GM23338 (cell line): ENCODE measurements around the gene RPA3.

ENCODE experiments used
- EZH2 ChIP-seq: fragments of 200-600 bp; sonication (generic); IDR thresholded peaks from one replicate; pipeline ENCODE4 v1.8.0; 2017; ENCODE audit warnings: antibody characterized with exemption, mild to moderate bottlenecking, low read depth; ENCODE audit not compliant: unreplicated experiment
- EZH2phosphoT487 ChIP-seq: fragments of 200-600 bp; sonication (generic); IDR thresholded peaks from one replicate; pipeline ENCODE4 v1.8.1; 2018; ENCODE audit warnings: antibody characterized with exemption; ENCODE audit not compliant: unreplicated experiment
- NANOG ChIP-seq: IDR thresholded peaks from 2 replicates; pipeline ENCODE4 v1.6.1; 2016; ENCODE audit warnings: antibody characterized with exemption, borderline replicate concordance
- POLR2AphosphoS5 ChIP-seq: IDR thresholded peaks from 2 replicates; pipeline ENCODE4 v1.6.1; 2016; ENCODE audit warnings: antibody characterized with exemption, low read depth
- STAT1 ChIP-seq: IDR thresholded peaks from one replicate; pipeline ENCODE4 v1.6.1; 2016; ENCODE audit warnings: antibody characterized with exemption; ENCODE audit not compliant: unreplicated experiment
- ZNF114 ChIP-seq: fragments of 250-450 bp; sonication (Bioruptor Pico); IDR thresholded peaks from 2 replicates; pipeline ENCODE4 v1.5.0; 2020; ENCODE audit warnings: mild to moderate bottlenecking, moderate library complexity
- TF ChIP-seq, protein P1 (sequence below), 2 experiments: fragments of 200-600 bp in 1 of 2; sonication (generic) in 1 of 2; conservative IDR thresholded peaks; 2 replicates each; pipeline versions ENCODE4 v1.5.1 to v1.6.1; 2016 to 2017; ENCODE audit warnings: antibody characterized with exemption in 2 of 2, low read depth in 2 of 2, mild to moderate bottlenecking in 2 of 2, moderate library complexity in 1 of 2
- TF ChIP-seq, protein P2 (sequence below): IDR thresholded peaks from one replicate; pipeline ENCODE4 v1.6.1; 2018; ENCODE audit warnings: antibody characterized with exemption; ENCODE audit not compliant: unreplicated experiment
- TF ChIP-seq, protein P3 (sequence below): IDR thresholded peaks from 2 replicates; pipeline ENCODE4 v1.6.1; 2016; ENCODE audit warnings: antibody characterized with exemption

DNA sequence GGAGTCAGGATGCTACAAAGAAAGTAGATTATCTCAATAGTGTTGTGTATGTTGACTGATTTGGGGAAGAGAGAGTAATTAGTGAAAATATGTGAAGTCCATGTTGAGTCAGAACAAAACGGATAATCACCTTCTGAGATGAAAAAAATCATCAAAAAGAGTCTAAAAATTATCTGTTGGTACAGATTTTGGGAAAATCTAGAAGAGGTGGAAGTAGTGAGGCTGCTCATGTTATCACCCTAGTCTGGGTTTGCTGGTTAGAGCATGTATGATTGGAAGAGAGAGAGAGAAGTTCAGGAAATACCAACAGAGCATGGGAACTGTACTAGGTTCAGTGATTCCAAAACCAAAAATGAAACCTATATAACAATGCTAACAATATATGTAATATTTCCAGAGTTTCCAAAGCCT lies 12.3 kb downstream of the RPA3 start:
- TF ChIP-seq, protein P1, sequence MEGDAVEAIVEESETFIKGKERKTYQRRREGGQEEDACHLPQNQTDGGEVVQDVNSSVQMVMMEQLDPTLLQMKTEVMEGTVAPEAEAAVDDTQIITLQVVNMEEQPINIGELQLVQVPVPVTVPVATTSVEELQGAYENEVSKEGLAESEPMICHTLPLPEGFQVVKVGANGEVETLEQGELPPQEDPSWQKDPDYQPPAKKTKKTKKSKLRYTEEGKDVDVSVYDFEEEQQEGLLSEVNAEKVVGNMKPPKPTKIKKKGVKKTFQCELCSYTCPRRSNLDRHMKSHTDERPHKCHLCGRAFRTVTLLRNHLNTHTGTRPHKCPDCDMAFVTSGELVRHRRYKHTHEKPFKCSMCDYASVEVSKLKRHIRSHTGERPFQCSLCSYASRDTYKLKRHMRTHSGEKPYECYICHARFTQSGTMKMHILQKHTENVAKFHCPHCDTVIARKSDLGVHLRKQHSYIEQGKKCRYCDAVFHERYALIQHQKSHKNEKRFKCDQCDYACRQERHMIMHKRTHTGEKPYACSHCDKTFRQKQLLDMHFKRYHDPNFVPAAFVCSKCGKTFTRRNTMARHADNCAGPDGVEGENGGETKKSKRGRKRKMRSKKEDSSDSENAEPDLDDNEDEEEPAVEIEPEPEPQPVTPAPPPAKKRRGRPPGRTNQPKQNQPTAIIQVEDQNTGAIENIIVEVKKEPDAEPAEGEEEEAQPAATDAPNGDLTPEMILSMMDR (conservative IDR thresholded peaks at IDR 0.05; ENCODE audit: low read depth in 2 of 2): no peak
- TF ChIP-seq POLR2AphosphoS5: no peak
- no peak for TF ChIP-seq EZH2
- TF ChIP-seq EZH2phosphoT487: no peak
- TF ChIP-seq, protein P2, sequence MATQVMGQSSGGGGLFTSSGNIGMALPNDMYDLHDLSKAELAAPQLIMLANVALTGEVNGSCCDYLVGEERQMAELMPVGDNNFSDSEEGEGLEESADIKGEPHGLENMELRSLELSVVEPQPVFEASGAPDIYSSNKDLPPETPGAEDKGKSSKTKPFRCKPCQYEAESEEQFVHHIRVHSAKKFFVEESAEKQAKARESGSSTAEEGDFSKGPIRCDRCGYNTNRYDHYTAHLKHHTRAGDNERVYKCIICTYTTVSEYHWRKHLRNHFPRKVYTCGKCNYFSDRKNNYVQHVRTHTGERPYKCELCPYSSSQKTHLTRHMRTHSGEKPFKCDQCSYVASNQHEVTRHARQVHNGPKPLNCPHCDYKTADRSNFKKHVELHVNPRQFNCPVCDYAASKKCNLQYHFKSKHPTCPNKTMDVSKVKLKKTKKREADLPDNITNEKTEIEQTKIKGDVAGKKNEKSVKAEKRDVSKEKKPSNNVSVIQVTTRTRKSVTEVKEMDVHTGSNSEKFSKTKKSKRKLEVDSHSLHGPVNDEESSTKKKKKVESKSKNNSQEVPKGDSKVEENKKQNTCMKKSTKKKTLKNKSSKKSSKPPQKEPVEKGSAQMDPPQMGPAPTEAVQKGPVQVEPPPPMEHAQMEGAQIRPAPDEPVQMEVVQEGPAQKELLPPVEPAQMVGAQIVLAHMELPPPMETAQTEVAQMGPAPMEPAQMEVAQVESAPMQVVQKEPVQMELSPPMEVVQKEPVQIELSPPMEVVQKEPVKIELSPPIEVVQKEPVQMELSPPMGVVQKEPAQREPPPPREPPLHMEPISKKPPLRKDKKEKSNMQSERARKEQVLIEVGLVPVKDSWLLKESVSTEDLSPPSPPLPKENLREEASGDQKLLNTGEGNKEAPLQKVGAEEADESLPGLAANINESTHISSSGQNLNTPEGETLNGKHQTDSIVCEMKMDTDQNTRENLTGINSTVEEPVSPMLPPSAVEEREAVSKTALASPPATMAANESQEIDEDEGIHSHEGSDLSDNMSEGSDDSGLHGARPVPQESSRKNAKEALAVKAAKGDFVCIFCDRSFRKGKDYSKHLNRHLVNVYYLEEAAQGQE: no peak
- TF ChIP-seq ZNF114: no peak
- no peak for TF ChIP-seq NANOG
- TF ChIP-seq, protein P3, sequence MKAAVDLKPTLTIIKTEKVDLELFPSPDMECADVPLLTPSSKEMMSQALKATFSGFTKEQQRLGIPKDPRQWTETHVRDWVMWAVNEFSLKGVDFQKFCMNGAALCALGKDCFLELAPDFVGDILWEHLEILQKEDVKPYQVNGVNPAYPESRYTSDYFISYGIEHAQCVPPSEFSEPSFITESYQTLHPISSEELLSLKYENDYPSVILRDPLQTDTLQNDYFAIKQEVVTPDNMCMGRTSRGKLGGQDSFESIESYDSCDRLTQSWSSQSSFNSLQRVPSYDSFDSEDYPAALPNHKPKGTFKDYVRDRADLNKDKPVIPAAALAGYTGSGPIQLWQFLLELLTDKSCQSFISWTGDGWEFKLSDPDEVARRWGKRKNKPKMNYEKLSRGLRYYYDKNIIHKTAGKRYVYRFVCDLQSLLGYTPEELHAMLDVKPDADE: no peak
- no peak for TF ChIP-seq STAT1
